ENCODE results near the gene OCA2.

OCA2 gene

GRCh38 chr15:27833178-27833577 is 265.9 kb downstream of the OCA2 start:
- no peak overlapping the region for H3K4me3 ChIP-seq (replicated peaks; ENCODE audit: low read depth, low read length)
- no peak for TF ChIP-seq CTCF (IDR thresholded peaks at IDR 0.05; ENCODE audit: low read depth, low read length, missing control alignments)
- DNase-seq (ENCODE audit: extremely low read depth, low read depth), result no peak

GRCh38 chr15:27832237-27832596 is 266.9 kb downstream of the OCA2 start:
- H3K4me3 ChIP-seq (replicated peaks; ENCODE audit: low read depth, low read length), result no peak overlapping the region
- no peak for DNase-seq (ENCODE audit: extremely low read depth, low read depth)
- no peak for TF ChIP-seq CTCF (IDR thresholded peaks at IDR 0.05; ENCODE audit: low read depth, low read length, missing control alignments)

GRCh38 chr15:27831384-27832236 is 267.5 kb downstream of the OCA2 start:
- no peak overlapping the region for H3K4me3 ChIP-seq (replicated peaks; ENCODE audit: low read depth, low read length)
- DNase-seq (ENCODE audit: extremely low read depth, low read depth), result no peak
- TF ChIP-seq CTCF (IDR thresholded peaks at IDR 0.05; ENCODE audit: low read depth, low read length, missing control alignments), result no peak

- no peak for TF ChIP-seq CTCF (IDR thresholded peaks at IDR 0.05; ENCODE audit: low read depth, low read length, missing control alignments)
Measured at GRCh38 chr15:27828746-27829145, 270.4 kb downstream of the OCA2 start.

GRCh38 chr15:27826902-27827714 is 272.0 kb downstream of the OCA2 start:
- no peak for DNase-seq (ENCODE audit: extremely low read depth, low read depth)
- H3K4me3 ChIP-seq (replicated peaks; ENCODE audit: low read depth, low read length), result no peak overlapping the region
- TF ChIP-seq CTCF (IDR thresholded peaks at IDR 0.05; ENCODE audit: low read depth, low read length, missing control alignments), result no peak

More at GRCh38 chr15:27828746-27829145, 270.4 kb downstream of the OCA2 start:
- DNase-seq (ENCODE audit: extremely low read depth, low read depth), result no peak
- H3K4me3 ChIP-seq (replicated peaks; ENCODE audit: low read depth, low read length), result no peak overlapping the region

GRCh38 chr15:27826411-27826810 is 272.7 kb downstream of the OCA2 start:
- no peak for DNase-seq (ENCODE audit: extremely low read depth, low read depth)
- TF ChIP-seq CTCF (IDR thresholded peaks at IDR 0.05; ENCODE audit: low read depth, low read length, missing control alignments), result no peak
- no peak overlapping the region for H3K4me3 ChIP-seq (replicated peaks; ENCODE audit: low read depth, low read length)

Measured in HFF-Myc (cell line).